Lung (tissue), 12 donors: ENCODE measurements around the gene MTM1. TPM values are rescaled to one million over a fixed set of nuclear protein-coding genes. Genes with fewer than 3 reads are reported as not detected.
A peak's percentile ranks its signal among the peaks of the same experiment; 100 is the strongest.

Source experiments
- ATAC-seq: fragments of 200-7000 bp; cut with Tn5 transposase; one replicate; pipeline ENCODE4 v1.9.1; 2020; ENCODE audit warnings: moderate number of reproducible peaks; ENCODE audit not compliant: insufficient read depth, low FRiP score
- DNase-seq, 3 donors: peaks; one replicate each; pipeline ENCODE4 v3.0.0-alpha.2; 2013 to 2017
- H3K27ac ChIP-seq, 2 donors: one replicate each; pipeline ENCODE4 v1.5.1; 2013; ENCODE audit warnings: mild to moderate bottlenecking in 2 of 2, moderate library complexity in 2 of 2, control low read depth in 1 of 2, inconsistent platforms in 1 of 2, low read depth in 1 of 2, low read length in 1 of 2
- H3K27me3 ChIP-seq, 3 donors: one replicate each; pipeline ENCODE4 v1.5.1; 2013; ENCODE audit warnings: low read length in 2 of 3; ENCODE audit not compliant: control insufficient read depth in 3 of 3, insufficient read depth in 3 of 3
- H3K36me3 ChIP-seq, 4 donors: one replicate each; pipeline ENCODE4 v1.5.1; 2013; ENCODE audit warnings: low read length in 4 of 4, mild to moderate bottlenecking in 1 of 4, moderate library complexity in 1 of 4; ENCODE audit not compliant: control insufficient read depth in 4 of 4, insufficient read depth in 4 of 4
- H3K4me1 ChIP-seq, 5 donors: one replicate each; pipeline ENCODE4 v1.5.1; 2013; ENCODE audit warnings: low read length in 5 of 5, mild to moderate bottlenecking in 2 of 5, moderate library complexity in 1 of 5; ENCODE audit not compliant: control insufficient read depth in 5 of 5, insufficient read depth in 5 of 5
- H3K4me3 ChIP-seq: one replicate; pipeline ENCODE4 v1.5.1; 2013; ENCODE audit warnings: mild to moderate bottlenecking, control low read depth, moderate library complexity
- H3K9ac ChIP-seq, 2 donors: one replicate each; pipeline ENCODE4 v1.5.1; 2013; ENCODE audit warnings: low read length in 2 of 2, control low read depth in 1 of 2; ENCODE audit not compliant: insufficient read depth in 1 of 2
- H3K9me3 ChIP-seq, 4 donors: one replicate each; pipeline ENCODE4 v1.5.1; 2013; ENCODE audit warnings: low read length in 3 of 4, mild to moderate bottlenecking in 1 of 4, moderate library complexity in 1 of 4; ENCODE audit not compliant: control insufficient read depth in 4 of 4, insufficient read depth in 3 of 4
- WGBS, 2 donors: extraction: QIAGEN DNeasy Blood & Tissue Kit; methylation state at CpG; one replicate each; pipeline ENCODE4 v1.1.7; 2013; 5-methylcytosine and 5-hydroxymethylcytosine counted together
- polyA plus RNA-seq, 2 donors: library from polyadenylated mRNA; stranded (reverse); fragments of 200-250 nt; gene quantifications; one replicate each; pipeline ENCODE4 v1.2.1, GENCODE V29; 2013
- total RNA-seq, 2 donors: library from RNA; depleted of rRNA in 1 of 2; stranded (reverse); fragments of >200 nt in 1 of 2; gene quantifications; one replicate each; pipeline ENCODE4 v1.2.1, GENCODE V29; 2014 to 2021
- TF ChIP-seq, protein P1 (sequence below): IDR thresholded peaks from 2 replicates; pipeline ENCODE4 v1.5.1; 2012; ENCODE audit warnings: mild to moderate bottlenecking; ENCODE audit errors: control extremely low read depth, extremely low read depth
- donor health status: control.
- donor health status: control.
- donor health status: Bipolar disorder and iron deficiency.
- donor health status: healthy.
- donor health status: DM: yes; HTN: yes; CAD: no.

MTM1 gene
- total and polyA plus RNA-seq, 4 donors: 4.6 to 31.2 (median 14.5) TPM

- no peak overlapping the region for H3K27ac ChIP-seq
- peaks cover 0 to 2% (median 0%) of the 10 kb centered on the region in 3 donors for H3K27me3 ChIP-seq
- H3K9me3 ChIP-seq: no peaks in the 10 kb centered on the region
- no peaks in the 10 kb centered on the region for H3K4me1 ChIP-seq
- H3K4me3 ChIP-seq: no peak overlapping the region
- no peak for ATAC-seq
- H3K9ac ChIP-seq: no peak overlapping the region
- no peak for DNase-seq
- TF ChIP-seq, protein P1, sequence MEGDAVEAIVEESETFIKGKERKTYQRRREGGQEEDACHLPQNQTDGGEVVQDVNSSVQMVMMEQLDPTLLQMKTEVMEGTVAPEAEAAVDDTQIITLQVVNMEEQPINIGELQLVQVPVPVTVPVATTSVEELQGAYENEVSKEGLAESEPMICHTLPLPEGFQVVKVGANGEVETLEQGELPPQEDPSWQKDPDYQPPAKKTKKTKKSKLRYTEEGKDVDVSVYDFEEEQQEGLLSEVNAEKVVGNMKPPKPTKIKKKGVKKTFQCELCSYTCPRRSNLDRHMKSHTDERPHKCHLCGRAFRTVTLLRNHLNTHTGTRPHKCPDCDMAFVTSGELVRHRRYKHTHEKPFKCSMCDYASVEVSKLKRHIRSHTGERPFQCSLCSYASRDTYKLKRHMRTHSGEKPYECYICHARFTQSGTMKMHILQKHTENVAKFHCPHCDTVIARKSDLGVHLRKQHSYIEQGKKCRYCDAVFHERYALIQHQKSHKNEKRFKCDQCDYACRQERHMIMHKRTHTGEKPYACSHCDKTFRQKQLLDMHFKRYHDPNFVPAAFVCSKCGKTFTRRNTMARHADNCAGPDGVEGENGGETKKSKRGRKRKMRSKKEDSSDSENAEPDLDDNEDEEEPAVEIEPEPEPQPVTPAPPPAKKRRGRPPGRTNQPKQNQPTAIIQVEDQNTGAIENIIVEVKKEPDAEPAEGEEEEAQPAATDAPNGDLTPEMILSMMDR: no peak
- H3K36me3 ChIP-seq: peaks cover 0 to 10% (median 4%) of the 10 kb centered on the region in 4 donors
Measured at GRCh38 chrX:150627957-150628356, 59.5 kb downstream of the MTM1 start.

GRCh38 chrX:150635952-150636351, 67.5 kb downstream of the MTM1 start:
- WGBS, 2 donors: 68 to 89% methylated on average over 3 of the region's 3 CpGs
- ATAC-seq: no peak

DNA sequence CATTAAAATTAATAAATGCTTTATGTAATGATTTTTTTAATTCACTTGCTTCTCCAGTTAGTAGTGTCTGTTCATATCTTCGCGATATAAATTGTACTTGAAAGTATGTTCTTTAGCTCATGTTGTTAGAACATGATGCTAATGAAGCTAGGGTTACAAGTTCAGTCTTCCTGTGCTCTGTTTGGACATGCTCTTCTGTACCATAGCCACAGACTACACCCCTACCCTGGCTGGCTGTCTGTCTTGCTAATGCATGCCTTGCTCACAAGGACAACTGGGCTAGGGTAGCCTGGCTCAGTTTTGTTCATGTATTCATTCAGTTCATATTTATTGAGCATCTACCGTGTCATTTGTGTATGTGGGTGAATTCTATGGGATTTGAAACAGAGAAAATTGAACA, 74.0 kb downstream of the MTM1 start:
- H3K4me1 ChIP-seq: no peaks in the 10 kb centered on the region
- TF ChIP-seq, protein P1: no peak
- DNase-seq (no peak), ATAC-seq (no peak)
- WGBS, 2 donors: 89 to 96% methylated on average over 3 of the region's 3 CpGs
- H3K27ac ChIP-seq: no peak overlapping the region
- peaks cover 0 to 6% (median 4%) of the 10 kb centered on the region in 4 donors for H3K36me3 ChIP-seq
- H3K9me3 ChIP-seq: no peaks in the 10 kb centered on the region
- H3K4me3 ChIP-seq: no peak overlapping the region
- H3K27me3 ChIP-seq: no peaks in the 10 kb centered on the region
- H3K9ac ChIP-seq: no peak overlapping the region

More at GRCh38 chrX:150635952-150636351, 67.5 kb downstream of the MTM1 start:
- DNase-seq: no peak
- peaks cover 0 to 2% (median 0%) of the 10 kb centered on the region in 4 donors for H3K9me3 ChIP-seq
- no peak overlapping the region for H3K9ac ChIP-seq
- H3K4me3 ChIP-seq: no peak overlapping the region
- no peaks in the 10 kb centered on the region for H3K4me1 ChIP-seq
- H3K36me3 ChIP-seq: peaks cover 0 to 3% (median under 1%) of the 10 kb centered on the region in 4 donors
- H3K27ac ChIP-seq: no peak overlapping the region
- TF ChIP-seq, protein P1: no peak
- no peaks in the 10 kb centered on the region for H3K27me3 ChIP-seq

GRCh38 chrX:150643271-150643670, 74.8 kb downstream of the MTM1 start:
- WGBS, 2 donors: 25 to 31% methylated on average over 1 of the region's 1 CpG
- Histone ChIP-seq H3K9me3 (no peaks in the 10 kb centered on the region), H3K4me1 (no peaks in the 10 kb centered on the region), H3K9ac (no peak overlapping the region), H3K27ac (no peak overlapping the region), H3K27me3 (no peaks in the 10 kb centered on the region), H3K36me3 (peaks cover 0 to 6% (median 4%) of the 10 kb centered on the region in 4 donors), H3K4me3 (no peak overlapping the region)
- DNase-seq (peak in 2 of 3 donors; percentile 12 to 38), ATAC-seq (no peak)
- TF ChIP-seq, protein P1: no peak
